ENCODE measurements around the gene FAM32A.

Gene FAM32A

GRCh38 chr19:16226878-16227836 lies 41.9 kb downstream of the FAM32A start:
- DNase-seq, result no peak

GRCh38 chr19:16227837-16228636 lies 42.8 kb downstream of the FAM32A start:
- no peak for DNase-seq

- no peak for DNase-seq
Observed at GRCh38 chr19:16228637-16229321, 43.6 kb downstream of the FAM32A start.

GRCh38 chr19:16229322-16229641 lies 44.1 kb downstream of the FAM32A start:
- DNase-seq, result no peak

GRCh38 chr19:16232127-16232526 lies 46.9 kb downstream of the FAM32A start:
- DNase-seq, result no peak

- DNase-seq, result no peak
Observed at GRCh38 chr19:16232568-16232967, 47.4 kb downstream of the FAM32A start.

GRCh38 chr19:16233081-16233776 lies 48.0 kb downstream of the FAM32A start:
- no peak for DNase-seq

GRCh38 chr19:16233836-16234551 lies 48.8 kb downstream of the FAM32A start:
- no peak for DNase-seq

- DNase-seq, result no peak
Observed at GRCh38 chr19:16234552-16235445, 49.6 kb downstream of the FAM32A start.

GRCh38 chr19:16235811-16236652 lies 50.8 kb downstream of the FAM32A start:
- no peak for DNase-seq
